Activated B cell treated with CpG ODN at 0.5 μM for 24 hours (primary cell): Measurements from ENCODE around the gene MIXL1. TPM values are rescaled to one million over a fixed set of nuclear protein-coding genes. Genes with fewer than 3 reads are reported as not detected.
"Not testable (repeated sequence)": the region's sequence is repeated elsewhere in the genome, so short reads cannot be mapped to it uniquely, and the experiment has no call there.

Experiments used
- ATAC-seq: fragments of 200-7000 bp; cut with Tn5 transposase; one replicate; pipeline ENCODE4 v1.10.0; 2021; ENCODE audit warnings: low read depth, mild to moderate bottlenecking, moderate library complexity
- CTCF ChIA-PET: fragments of 350-600 bp; sonication (Branson Sonifier 250); formaldehyde crosslinking; loops from one replicate; lab custom pipeline; 2021; ENCODE audit warnings: antibody characterized with exemption; lab: Charles Lee
- POLR2A ChIA-PET: fragments of 350-600 bp; sonication (Branson Sonifier 250); formaldehyde crosslinking; loops from one replicate; lab custom pipeline; 2021; ENCODE audit warnings: antibody characterized with exemption; lab: Charles Lee
- DNase-seq: peaks from one replicate; pipeline ENCODE4 v3.0.0; 2022
- H3K27ac Mint-ChIP-seq: one replicate; pipeline ENCODE4 v1.8.0; 2020; ENCODE audit warnings: mixed read lengths
- H3K27me3 Mint-ChIP-seq: one replicate; pipeline ENCODE4 v1.8.0; 2021; ENCODE audit warnings: mixed read lengths
- H3K36me3 Mint-ChIP-seq: one replicate; pipeline ENCODE4 v1.8.0; 2021; ENCODE audit warnings: low read depth, mixed read lengths
- H3K4me1 Mint-ChIP-seq: one replicate; pipeline ENCODE4 v1.8.0; 2021; ENCODE audit warnings: mixed read lengths
- H3K4me3 Mint-ChIP-seq: one replicate; pipeline ENCODE4 v1.8.0; 2020; ENCODE audit warnings: mild to moderate bottlenecking, mixed read lengths
- H3K9me3 Mint-ChIP-seq: one replicate; pipeline ENCODE4 v1.8.0; 2020; ENCODE audit warnings: mixed read lengths
- CTCF ChIP-seq: fragments of 200-600 bp; IDR thresholded peaks from one replicate; pipeline ENCODE4 v1.8.0; 2022; ENCODE audit warnings: antibody characterized with exemption, mild to moderate bottlenecking
- intact Hi-C: fragments of 100-400 bp; cut with micrococcal nuclease; formaldehyde crosslinking; loops from one replicate; pipeline ENCODE4 v1.15.1; 2024
- total RNA-seq: library from RNA; stranded (reverse); gene quantifications from 2 replicates; pipeline ENCODE4 v1.2.3, GENCODE V29; 2022

MIXL1 gene
- total RNA-seq, 1 donor from 2014 or later, result 0.75 TPM

GRCh38 chr1:226268421-226269124, 45.1 kb downstream of the MIXL1 start:
- ChIA-PET POLR2A (no interaction called here), CTCF (no interaction called here)
- no peak for ATAC-seq
- Mint-ChIP-seq H3K27ac (no peak overlapping the region), H3K9me3 (no peaks in the 10 kb centered on the region), H3K4me1 (no peaks in the 10 kb centered on the region), H3K4me3 (no peak overlapping the region), H3K36me3 (peaks cover 10% of the 10 kb centered on the region), H3K27me3 (no peaks in the 10 kb centered on the region)
- no peak for TF ChIP-seq CTCF
- DNase-seq, result no peak
- intact Hi-C loops, result no loop called here

GRCh38 chr1:226272233-226272902, 48.9 kb downstream of the MIXL1 start:
- POLR2A ChIA-PET, ATAC-seq, H3K27me3 Mint-ChIP-seq, H3K4me3 Mint-ChIP-seq, H3K4me1 Mint-ChIP-seq, CTCF ChIA-PET, H3K27ac Mint-ChIP-seq, H3K9me3 Mint-ChIP-seq, DNase-seq: not testable (repeated sequence)
- peaks cover 13% of the 10 kb centered on the region for H3K36me3 Mint-ChIP-seq
- intact Hi-C loops, result loop anchor here (10.0 kb wide), 1 partner anchor 48 kb away; the partner anchor contains the start of gene MIXL1

- no peaks in the 10 kb centered on the region for H3K27me3 Mint-ChIP-seq
- no peaks in the 10 kb centered on the region for H3K4me1 Mint-ChIP-seq
- H3K27ac Mint-ChIP-seq, result no peak overlapping the region
- H3K36me3 Mint-ChIP-seq, result peaks cover 10% of the 10 kb centered on the region
- POLR2A ChIA-PET, result no interaction called here
- TF ChIP-seq CTCF, result no peak
- intact Hi-C loops, result loop anchor here (10.0 kb wide), 1 partner anchor 49 kb away; the partner anchor contains the start of gene MIXL1
- DNase-seq (no peak), ATAC-seq (no peak)
- no peaks in the 10 kb centered on the region for H3K9me3 Mint-ChIP-seq
- CTCF ChIA-PET, result no interaction called here
- no peak overlapping the region for H3K4me3 Mint-ChIP-seq
Measured at GRCh38 chr1:226274138-226274537, 50.7 kb downstream of the MIXL1 start.

GRCh38 chr1:226276077-226276682, 52.7 kb downstream of the MIXL1 start:
- CTCF ChIA-PET, result no interaction called here
- no peak overlapping the region for H3K27ac Mint-ChIP-seq

More at GRCh38 chr1:226276077-226276682, 52.7 kb downstream of the MIXL1 start:
- DNase-seq, result no peak
- POLR2A ChIA-PET, result interaction anchor here (0.7 kb wide), 1 partner anchor 27 kb away, joined by 7 read pairs; no protein-coding TSS in a partner anchor
- Mint-ChIP-seq H3K9me3 (no peaks in the 10 kb centered on the region), H3K4me1 (peaks cover 7% of the 10 kb centered on the region), H3K27me3 (no peaks in the 10 kb centered on the region), H3K4me3 (no peak overlapping the region), H3K36me3 (peaks cover 12% of the 10 kb centered on the region)
- intact Hi-C loops, result loop anchor here (10.0 kb wide), 1 partner anchor 51 kb away; the partner anchor contains the start of gene MIXL1
- TF ChIP-seq CTCF, result no peak
- no peak for ATAC-seq

Other genes starting within 250 kb of the MIXL1 start
- gene SDE2, start 224.3 kb upstream of the MIXL1 start, total RNA-seq, result 21.1 and 21.8 TPM in 2 replicates
- gene H3-3A, start 160.9 kb upstream of the MIXL1 start, total RNA-seq, result 600 and 642 TPM in 2 replicates
- gene ACBD3, start 36.9 kb upstream of the MIXL1 start, total RNA-seq, result 38.6 and 41.4 TPM in 2 replicates
- gene LIN9, start 85.5 kb downstream of the MIXL1 start, total RNA-seq, result 3.5 and 4.5 TPM in 2 replicates
- gene PARP1, start 184.4 kb downstream of the MIXL1 start, total RNA-seq, result 232 and 260 TPM in 2 replicates